HG03196 (cell line): ENCODE data around the gene C2orf72.
"Not testable (repeated sequence)": the region's sequence is repeated elsewhere in the genome, so short reads cannot be mapped to it uniquely, and the experiment has no call there.

ENCODE experiments used
- ATAC-seq: cut with Tn5 transposase; IDR thresholded peaks from one replicate; pipeline ENCODE4 v1.9.1; 2021; ENCODE audit not compliant: unreplicated experiment

C2orf72 gene

DNA sequence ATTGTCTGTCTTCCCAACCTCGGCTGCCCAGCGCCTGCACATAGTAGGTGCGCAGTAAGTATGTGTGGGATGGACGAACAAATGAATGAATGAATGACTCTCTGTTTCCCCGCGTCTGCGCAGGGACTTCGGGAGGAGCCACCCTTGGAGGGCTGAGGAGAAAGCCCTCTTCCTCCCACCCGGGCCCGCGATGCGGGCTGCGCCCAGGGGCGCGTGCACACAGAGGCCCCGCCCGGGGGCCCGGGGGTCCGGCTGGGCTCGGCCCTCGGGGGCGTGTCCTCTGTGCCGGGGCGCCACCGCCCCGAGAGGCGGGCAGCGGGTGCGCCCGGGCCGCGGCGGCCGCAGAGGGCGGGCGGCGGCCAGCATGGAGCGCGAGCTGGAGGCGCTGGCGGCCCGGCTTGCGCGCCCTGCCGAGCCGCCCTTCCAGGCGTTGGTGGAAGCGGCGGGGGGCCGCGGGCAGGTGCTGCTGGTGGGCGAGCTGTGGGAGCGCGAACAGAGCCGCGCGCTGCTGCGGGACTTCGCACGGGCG, at the start of gene C2orf72:
C2orf72 (plus strand) TSS at position 322 of the 529 bp plus-strand sequence; CDS start at position 365, 43 bp downstream.
- no peak for ATAC-seq

DNA sequence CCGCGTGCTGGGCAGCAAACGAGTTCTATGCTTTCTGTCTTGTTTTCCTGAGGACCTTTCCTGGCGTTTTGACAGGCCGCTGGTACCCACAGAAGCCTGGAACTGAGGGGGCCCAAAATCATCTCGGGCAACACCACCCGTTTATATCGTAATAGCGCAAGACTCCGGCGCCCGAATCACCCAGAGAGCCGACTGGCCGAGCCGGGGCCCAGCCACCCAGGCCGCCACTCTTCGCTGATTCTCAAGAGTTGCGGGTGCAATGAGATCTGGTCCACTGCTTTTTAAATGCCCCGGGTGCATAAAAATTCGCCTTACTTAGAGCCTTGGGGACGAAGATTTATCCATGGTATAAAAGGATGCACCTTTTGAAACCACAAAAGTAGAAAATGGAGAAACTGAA, 47.6 kb upstream of the C2orf72 start:
- no peak for ATAC-seq

DNA sequence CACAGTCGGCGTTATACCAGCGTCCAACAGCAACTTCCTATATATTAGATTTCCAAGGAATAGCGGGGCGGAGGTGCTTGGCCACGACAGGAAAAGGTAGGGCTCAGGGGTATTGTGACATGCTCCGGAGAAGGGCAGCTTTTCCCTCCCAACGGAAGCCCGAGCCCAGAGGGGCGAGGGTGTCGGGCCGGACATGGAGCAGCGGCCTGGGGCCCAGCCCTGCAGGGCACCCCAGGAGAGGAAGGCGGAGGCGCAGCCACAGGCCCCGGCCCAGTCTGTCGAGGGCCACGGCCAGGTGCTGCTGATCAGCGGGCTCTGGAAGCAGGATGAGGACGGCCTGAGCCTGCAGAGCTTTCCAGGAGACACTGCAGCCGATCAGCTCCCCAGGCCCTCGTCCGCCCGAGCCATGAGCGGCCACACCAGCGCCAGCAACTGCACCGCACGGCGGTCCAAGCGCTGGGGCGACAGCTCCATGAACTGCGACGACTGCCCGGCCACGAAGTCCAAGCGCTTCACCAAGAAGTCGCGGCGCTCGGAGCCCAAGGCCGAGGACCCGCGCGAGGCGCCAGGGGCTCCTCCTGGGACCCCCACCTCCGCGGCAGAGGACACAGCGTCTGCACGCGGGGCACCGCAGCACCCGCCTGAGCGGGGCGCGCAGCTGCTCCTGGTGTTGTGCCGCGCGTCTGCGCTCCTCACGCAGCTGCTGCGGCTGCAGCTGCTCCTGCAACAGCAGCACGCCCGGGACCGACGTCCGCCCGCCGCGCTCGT, 47.0 kb upstream of the C2orf72 start:
- ATAC-seq: no peak

DNA sequence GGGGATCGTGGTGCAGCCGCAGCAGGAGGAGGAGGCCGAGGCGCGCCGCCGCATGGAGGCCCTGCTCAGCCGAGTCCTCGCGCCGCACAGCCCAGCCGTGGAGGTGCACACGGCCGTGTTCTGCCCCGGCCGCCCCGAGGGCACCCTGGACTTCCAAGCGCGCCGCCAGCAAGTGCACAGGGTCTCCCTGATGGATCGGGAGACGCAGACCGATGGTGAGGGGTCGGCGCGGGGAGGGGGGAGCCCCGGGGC, 46.5 kb upstream of the C2orf72 start:
- no peak for ATAC-seq

DNA sequence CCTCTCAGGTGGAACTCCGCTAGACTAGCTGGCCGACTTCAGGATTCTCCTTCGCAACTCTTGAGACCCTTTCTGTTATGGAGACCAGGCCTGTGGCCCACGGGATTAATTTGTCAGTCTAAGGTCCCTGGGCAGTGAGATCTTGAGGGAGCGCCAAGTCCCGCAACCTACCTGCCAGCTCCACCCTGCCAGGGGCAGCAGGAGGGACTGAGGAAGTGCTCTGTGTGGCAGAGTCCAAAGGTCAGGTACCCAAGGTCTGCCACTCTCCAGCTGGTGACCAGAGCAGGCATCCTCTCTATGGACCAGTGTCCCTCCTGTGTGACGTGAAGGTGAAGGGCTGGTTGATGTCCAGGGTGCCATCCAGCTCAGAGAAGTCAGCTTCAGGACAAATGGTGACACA, 45.7 kb upstream of the C2orf72 start:
- no peak for ATAC-seq

DNA sequence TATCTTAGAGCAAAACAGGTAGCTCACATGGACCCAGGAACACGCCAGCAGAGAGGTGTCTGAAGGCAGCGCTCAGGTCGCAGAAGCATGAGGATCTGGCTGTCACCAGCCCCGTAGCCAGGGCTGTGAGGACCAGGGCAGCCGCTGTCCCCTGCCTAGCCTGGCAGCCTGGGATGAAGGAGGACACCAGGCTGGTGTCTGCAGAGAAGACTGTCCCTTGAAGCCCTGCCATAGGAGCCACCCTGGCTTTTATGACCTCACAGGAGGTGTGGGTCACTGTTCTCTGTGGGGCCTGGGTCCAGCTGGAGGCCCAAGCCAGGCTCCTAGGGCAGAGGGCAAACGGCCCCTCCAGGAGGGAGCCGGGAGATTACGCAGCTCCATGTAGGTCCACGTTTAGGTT, 41.5 kb upstream of the C2orf72 start, which contains the start of gene SPATA3:
SPATA3 (plus strand) TSS at position 301 of the 400 bp plus-strand sequence. CDS start 113 bp downstream, outside the sequence.
- no peak for ATAC-seq

DNA sequence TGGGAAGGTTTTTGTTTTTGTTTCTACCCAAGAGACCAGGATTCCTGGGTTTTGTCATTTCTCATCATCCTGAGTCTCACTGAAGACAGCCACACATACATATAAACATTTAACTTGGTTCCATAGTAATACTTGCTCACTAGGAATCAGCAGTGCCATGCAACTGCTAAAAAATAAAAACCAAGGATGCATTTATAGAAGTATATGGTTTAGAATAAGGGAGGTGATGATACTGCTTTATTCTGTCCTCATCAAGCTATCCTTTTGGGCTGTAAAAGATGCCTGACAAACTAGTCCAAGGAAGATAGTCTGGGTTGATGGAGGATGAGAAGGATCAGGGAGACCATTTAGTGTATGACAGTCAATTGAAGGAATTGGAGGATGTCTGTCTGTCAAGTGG, 40.7 kb upstream of the C2orf72 start:
- ATAC-seq: no peak

DNA sequence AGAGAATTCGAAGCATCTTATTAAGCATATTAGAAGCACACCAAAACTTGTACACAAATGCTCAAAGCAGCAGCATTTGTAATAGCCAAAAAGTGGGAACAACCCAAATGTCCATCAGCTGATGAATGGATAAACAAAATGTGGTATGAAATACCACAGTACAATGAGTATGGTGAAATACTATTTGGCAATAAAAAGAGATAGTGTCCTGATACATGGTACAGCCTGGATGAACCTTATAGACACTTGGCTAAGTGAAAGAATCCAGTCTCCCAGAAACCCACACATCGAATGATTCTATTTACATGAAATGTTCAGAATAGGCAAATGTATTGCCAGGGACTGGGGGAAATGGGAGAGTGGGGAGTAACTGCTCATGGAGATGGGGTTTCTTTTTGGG, 38.4 kb upstream of the C2orf72 start:
- ATAC-seq: no peak

DNA sequence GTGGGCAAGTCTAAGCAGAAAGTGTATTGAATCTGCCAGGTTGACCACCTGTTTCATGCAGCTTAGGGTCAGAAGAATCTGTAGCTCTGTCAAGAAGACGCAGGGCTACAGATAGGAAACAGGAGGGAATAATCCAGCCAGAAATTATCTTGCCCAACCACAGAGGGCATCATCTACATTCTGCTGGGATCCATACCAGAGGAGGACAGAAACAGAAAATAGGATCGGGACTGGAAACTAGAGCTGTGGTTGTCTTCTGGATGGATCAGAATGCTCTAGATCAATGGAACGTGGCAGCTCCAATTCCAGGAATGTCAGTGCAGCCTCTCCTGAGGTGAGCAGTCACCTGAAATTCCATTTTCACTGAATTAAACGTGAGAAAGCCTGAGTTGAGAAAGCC, 37.8 kb upstream of the C2orf72 start:
- ATAC-seq: no peak

DNA sequence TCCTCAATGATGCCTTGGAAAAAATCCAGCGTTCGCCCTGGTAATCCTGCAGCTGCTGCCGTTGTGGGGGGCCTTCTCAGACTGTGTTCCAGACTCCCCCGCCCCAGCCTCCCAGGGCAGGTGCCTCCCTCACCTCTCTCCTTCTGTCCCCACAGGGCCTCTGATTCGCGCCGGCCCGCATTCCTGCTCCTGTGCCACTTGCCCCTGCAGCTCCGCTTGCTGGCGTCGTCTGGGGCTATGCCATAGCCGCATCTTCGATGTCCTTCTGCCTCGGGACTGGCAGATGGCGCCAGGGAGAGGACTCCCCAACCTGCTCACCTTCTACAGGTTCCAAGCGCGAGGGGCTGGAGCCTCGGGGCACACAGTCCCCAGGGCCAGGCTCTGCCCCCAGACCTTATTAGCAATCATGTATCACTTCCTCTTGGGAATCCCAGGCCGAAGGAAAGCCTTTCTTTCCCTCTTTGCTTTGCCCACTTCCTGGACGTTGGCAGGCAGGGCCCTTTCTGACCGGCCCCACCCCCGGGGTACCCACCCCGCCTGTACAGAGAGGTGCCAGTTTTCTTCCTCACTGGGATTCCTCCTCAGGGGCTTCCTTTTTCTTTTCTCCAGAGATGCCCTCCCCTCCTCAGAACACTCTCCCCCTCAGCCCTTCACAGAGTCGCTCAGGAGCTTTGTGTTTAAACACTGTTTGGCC, 37.0 kb upstream of the C2orf72 start:
- no peak for ATAC-seq

DNA sequence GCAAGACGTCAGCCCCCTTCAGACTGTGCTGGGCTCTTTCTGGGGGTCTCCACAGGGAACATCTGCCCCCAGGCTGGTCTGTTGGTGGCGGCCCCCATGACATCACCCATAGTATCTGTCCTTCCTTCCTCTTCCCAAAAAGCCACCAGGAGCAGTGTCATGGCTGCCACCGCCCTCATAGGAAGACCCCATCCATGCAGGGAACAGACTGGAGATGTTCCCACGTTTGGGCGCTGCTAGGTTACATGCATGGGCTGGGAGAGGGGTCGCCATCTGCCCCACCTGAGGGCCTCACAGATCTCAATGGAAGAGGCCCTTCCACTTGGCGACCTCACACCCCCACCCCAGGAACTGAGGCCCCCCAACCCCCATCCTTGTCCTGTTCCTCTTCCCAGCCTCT, 36.3 kb upstream of the C2orf72 start:
- ATAC-seq: no peak

DNA sequence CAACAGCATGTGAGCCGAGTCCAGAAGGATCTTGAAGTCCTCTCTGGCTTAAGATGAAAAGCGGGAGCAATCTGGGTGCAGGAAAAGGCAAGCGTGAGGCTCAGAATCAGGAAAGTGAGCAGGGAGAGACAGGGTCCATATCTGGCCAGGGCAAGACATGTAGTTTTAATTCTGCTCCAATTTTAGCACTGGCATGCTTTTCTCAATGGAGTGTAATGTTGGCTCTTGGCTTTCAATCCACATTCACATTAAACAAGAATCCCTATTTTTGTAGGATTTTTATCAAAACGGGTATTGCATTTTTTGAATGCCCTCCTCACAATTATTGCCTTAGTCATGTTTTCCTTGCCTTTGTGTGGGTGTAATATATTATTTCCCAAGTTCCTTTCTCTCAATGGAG, 35.4 kb upstream of the C2orf72 start:
- ATAC-seq: no peak

DNA sequence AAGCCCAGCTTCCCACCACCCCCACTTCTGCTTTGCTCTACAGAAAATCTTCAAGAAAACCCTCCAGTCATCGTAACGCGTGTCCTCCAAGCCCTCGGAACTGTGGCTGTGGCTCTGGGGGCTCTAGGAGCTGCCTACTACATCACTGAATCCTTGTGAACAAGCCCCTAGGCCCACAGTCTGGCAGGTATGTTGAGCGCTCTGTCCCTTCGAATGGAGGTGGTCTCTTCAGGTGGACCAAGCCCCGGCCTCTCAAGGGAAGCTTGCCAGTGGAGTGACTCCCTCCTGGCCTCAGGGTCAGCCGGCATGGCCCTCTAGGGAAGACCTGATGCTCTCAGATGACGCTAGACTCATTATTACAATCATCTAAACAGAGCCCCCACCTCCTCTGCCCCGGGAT, 34.7 kb upstream of the C2orf72 start:
- no peak for ATAC-seq

DNA sequence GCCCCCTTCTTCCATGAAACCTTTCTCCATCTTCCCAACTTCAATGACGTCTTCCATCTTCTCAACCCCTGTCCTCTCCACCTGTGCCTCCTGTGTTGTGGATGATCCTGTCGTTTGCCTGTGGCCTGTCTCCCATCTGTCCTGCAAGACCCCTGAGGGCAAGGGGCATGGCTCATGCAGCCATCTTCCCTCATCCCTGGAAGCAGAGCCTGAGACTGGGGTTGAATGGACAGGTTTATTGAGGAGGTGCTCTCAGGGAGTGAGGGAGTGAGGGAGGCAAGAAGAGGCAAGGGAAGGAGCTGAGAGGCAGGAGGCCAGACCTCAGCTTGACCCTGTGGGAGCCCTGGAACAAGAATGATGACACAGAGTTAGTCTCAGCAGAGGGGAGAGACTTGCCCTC, 34.1 kb upstream of the C2orf72 start:
- ATAC-seq: no peak

DNA sequence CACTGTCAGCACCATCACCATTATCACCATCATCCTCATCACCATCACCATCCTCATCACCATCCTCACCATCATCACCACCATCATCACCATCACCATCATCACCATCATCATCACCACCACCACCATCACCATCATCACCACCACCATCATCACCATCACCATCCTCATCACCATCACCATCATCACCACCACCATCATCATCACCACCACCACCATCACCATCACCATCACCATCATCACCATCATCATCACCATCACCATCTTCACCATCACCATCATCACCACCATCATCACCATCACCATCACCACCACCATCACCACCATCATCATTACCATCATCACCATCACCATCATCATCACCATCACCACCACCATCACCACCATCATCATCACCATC, 32.4 kb upstream of the C2orf72 start:
- ATAC-seq: not testable (repeated sequence)

DNA sequence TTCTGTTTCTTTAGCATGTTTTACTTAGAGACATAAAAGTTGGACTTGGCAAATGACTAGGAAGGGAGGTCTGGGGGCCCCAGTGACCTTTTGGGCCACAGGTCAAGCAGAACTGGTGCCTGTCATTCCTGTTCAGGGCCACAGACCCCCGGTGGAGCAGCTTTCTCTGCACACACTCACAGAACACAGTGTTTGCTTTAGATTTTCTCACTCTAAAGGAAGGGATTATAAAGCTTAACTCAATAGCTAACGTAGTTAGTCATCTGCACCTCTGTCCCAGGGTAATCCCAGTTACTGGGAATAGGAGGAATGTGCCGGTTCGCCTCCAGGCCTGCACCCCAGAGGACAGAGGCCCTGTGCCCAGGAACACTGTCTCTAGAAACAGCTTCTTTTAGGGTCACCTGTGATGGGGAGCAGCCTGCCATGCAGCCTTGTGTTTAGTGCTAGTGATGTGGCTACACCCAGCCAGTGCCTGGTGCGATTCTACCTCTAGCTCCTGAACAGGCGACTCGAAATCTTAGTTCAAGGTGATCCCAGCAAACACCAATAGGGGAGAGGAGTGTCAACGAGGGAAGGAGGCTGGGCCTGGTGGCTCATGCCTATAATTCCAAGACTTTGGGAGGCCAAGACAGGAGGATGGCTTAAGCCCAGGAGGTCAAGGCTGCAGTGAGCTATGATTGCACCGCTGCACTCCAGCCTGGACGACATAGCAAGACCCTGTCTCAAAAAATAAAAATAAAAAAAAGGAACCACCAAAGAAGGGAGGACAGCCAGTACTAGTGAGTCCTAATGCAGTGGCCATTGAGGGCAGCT, 29.8 kb upstream of the C2orf72 start:
- ATAC-seq: no peak

DNA sequence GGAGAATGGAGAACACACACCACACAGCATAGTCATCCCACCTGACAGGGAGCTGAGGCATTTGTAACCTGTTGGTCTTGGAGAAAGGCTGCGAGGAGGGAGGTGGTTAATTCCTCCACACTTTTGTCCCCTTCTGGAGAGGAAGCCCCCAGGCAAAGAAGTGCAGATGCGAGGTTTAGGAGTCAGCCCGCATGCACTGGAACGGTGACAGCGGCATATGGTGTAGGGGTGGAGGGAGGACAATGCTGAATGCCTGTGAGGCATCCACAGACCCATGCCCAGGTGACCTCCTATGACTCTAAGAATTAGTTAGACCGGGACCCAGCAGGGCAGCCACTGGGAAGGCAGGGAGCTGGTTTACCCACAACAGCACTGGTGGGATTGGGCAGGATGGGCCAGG, 29.2 kb upstream of the C2orf72 start:
- no peak for ATAC-seq

DNA sequence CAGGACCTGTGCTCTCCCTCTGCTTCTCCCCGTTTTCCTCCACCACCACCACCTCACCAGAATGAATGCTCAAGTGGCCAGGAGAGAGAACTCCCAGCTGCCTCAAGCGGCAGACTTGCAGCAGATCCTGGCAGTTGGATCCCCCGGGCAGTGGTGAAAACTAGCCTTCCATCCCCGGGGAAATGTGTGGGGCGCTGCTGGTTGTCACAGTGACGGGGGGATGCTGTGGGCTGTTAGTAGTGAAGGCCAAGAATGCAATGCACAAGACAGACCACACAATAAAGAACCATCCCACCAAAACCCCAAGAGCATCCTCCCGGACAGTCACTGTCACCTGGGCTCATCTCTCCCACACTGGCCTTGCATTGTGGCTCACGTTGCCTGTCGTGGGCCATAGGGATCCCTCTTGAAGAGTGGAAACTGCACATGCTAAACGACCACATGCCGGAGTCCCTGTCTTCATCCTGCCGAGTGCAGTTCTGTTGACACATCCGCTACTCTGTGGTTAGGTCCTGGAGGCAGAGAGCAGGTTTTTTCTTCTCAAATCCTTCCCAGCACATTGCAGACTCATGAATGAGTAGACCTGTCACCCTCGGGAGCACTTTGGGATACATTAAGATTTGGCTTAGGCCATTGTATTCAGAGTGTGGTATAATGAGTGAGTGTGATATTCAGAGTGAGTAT, 27.9 kb upstream of the C2orf72 start:
- no peak for ATAC-seq

DNA sequence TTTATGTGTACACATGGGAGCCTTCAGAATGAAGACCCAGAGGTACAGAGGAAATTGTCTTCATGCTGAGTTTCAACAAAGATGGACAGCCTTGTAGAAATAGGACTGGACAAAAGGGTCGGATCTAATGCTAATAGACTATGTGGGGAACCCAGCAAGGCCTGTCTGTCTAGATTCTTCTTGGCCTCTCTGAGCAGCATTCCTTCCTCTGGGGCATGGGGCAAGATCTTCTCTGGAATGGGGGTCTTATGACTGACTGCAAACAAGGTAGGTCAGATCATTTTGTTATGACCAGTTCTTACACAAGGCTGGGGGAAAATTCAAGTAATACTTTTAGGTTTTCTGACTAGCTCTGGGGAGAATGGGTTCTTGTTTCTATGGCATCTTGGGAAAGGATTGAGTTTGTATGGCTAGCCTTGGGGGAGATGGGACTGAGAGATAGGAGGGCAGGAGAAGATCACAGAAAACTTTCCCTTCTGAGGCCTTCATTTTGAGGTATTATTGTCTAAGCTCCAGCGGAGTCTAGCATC, 27.1 kb upstream of the C2orf72 start:
- ATAC-seq: no peak

DNA sequence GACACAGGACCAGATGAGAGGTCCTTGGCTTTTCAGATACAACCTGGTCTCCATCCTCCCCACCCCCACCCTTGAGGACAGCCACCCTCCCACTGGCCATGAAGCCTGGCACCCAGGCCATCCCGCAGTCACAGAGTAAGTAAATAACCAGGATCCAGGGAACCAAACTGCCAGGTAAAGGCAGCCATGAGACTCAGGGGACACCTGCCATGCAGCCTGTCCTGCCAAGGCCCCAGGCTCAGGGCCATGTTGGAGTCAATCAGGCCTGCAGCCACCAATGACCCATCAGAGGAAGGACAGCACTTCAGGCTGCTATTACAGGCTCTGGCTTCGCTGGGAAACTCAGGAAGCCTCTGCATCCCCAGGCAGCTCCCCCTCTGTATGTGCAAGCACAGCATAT, 25.8 kb upstream of the C2orf72 start:
- ATAC-seq: no peak

DNA sequence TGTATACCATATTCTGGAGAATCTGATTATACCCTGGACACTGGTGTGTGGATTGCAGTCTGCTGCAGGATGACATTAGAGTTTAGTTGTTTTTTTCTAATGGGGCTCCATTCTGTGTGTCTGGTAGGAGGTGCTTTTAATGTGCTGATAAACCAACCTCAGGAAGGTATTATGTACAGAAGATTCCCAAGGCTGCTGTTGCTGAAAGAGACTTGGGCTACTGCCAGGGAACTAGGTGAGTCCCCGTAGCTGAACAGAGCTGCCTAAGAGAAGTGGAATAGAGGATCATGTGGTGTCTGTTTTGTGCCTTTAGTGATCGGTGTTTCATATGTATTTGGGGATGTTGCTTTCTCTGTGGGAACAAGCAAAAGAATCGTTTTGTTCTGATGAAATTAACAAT, 24.9 kb upstream of the C2orf72 start:
- no peak for ATAC-seq
